HUDEP-2 (cell line): Measurements from ENCODE around the gene GORASP2.

Experiments
- DNase-seq, 76 experiments: peaks; one replicate each; lab custom pipeline; 2025; ENCODE audit not compliant: unreplicated experiment in 76 of 76; lab: John Stamatoyannopoulos, UW

GORASP2 gene

DNA sequence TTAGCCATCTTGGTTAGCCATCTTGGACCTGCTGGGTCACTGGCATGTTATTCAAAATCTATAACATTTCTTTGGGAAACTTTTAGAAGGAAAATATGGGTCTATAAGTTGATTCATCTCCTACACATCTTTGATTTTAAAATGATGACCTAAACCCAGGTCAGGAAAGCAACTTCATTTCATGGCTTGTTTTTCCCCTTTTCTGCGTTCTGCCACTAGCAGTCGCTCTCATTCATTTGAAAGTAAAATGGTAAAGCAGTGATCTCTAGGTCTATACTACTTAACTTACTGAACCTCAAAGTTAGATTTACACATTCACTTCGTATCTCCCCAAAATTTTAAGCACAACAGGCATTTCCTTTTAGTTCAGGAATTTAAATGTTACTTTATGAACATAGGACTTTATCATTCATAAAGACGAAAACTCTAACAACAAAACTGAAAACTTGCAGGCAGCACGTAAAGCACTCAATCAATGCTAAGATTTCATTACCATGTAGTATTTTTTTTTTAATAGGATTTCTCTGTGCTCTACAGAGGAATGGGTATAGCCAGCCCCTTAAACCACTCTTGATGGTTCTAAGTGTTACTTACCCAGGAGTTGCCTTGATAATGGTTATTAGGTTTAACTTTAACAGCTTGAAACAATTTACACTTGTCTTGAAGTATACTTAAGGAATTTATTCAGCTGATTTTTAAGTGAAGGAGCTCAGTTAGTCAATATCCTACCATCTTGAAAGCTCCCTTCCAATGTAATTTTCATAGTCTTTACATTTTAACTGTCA, 62.5 kb downstream of the GORASP2 start:
- DNase-seq, result no peak

GRCh38 chr2:170996316-170996715, 67.3 kb downstream of the GORASP2 start:
- DNase-seq, result no peak

DNA sequence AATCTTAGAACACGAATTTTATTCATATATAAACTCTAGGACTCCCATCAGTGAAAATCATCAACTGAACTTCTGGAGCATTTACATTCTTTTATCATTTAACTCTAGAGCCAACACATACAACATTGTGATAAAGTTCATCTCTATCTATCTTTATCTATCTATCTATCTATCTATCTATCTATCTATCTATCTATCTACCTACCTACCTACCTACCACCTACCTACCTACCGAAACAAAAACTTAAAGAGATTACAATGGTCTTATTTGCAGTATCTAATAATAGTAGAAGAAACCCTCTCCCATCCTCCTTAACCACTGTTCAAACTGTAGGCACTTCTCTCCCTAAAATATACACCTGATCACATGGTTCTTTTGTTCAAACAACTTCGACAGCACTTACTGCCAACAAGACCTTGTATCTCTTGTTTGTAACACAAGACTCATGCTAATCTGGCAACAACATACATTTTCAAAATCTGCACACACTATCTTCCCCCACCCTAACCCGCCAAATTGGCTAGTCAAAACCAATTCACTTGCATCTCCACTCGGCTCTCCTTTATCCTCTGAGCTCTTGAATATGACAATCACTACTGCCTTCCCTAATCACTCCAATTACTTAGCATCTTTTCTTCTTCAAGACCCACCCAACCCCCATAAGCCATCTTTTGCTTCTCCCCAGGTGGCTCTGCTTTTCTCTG, 69.0 kb downstream of the GORASP2 start:
- peak in 16 of 76 experiments; percentile 2 to 60 (median 22) for DNase-seq

GRCh38 chr2:170999654-171000053, 70.6 kb downstream of the GORASP2 start:
- no peak for DNase-seq

DNA sequence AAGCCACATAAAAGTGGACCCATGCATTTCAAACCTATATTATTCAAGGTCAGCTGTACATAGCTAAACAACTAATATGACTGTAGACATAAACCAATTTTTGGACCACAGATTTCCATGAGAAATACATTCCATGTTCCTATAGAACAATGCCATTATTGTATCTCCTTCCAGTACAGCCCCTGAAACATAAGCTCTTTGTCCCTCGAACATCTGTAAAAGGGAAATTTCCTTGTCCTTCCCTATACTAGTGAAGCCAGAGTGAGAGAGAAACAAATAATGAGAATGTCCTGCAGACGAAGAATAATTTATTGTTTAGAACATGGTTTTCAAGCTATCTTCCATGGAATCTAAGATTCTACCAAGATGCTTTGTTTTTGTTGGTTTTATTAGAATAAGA, 75.3 kb downstream of the GORASP2 start:
- no peak for DNase-seq

GRCh38 chr2:171004833-171005232, 75.8 kb downstream of the GORASP2 start:
- no peak for DNase-seq

DNA sequence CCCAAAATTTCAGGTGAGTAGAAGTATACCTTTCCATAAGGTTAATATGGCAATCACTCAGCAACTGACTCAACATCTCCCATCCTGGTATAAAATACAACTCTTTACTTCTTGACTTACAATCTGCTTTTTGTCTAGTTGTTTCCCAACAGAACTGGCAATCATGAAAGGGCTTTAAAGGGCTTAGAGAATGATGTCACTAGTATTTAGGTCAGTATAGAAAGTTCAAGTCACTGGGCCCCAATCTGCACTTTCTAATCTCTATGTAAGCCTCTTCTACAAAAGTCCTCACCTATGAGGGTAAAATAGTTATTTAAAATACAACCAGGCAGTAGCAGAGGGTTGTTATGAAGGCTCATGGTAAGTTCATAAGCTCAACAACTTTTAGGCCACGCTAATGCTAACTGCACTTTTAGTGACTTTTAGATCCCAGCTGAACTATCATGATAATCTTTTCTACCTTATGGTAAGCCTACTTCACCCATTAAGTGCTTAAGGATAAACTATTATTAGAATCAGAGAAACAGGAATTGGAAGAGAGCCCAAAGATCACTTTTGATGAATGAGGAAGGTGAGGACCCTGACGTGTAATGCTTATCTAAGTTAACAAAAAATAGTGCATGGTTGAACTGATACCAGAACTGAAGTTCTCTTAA, 79.6 kb downstream of the GORASP2 start:
- no peak for DNase-seq

DNA sequence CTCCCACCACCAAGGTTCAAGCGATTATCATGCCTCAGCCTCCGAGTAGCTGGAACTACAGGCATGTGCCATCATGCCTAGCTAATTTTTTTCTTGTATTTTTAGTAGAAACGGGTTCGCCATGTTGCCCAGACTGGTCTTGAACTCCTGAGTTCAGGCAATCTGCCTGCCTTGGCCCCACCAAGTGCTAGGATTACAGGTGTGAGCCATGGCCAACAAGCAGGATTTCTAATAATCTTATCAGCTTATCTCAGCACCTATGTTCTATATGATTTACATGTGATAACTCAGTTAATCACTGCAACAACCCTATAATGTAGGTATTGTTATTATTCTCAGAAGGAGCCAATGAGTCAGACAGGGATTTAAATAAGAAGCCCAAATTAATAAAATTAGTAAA, 80.3 kb downstream of the GORASP2 start:
- DNase-seq, result no peak

GRCh38 chr2:171013851-171014250, 84.8 kb downstream of the GORASP2 start:
- DNase-seq, result no peak

- no peak for DNase-seq
Observed at GRCh38 chr2:171016125-171016524, 87.1 kb downstream of the GORASP2 start.
